B cell (primary cell): ENCODE results near the gene UBAP1L.

Experiments used
- EZH2 ChIP-seq: IDR thresholded peaks from 2 replicates; pipeline ENCODE4 v1.6.1; 2012; ENCODE audit warnings: borderline replicate concordance, low read depth, mild to moderate bottlenecking, moderate library complexity, low read length; ENCODE audit not compliant: insufficient read depth, poor library complexity, severe bottlenecking
- TF ChIP-seq, protein P1 (sequence below): fragments of 200-600 bp; IDR thresholded peaks from one replicate; pipeline ENCODE4 v1.8.0; 2022; ENCODE audit warnings: antibody characterized with exemption, mild to moderate bottlenecking

DNA sequence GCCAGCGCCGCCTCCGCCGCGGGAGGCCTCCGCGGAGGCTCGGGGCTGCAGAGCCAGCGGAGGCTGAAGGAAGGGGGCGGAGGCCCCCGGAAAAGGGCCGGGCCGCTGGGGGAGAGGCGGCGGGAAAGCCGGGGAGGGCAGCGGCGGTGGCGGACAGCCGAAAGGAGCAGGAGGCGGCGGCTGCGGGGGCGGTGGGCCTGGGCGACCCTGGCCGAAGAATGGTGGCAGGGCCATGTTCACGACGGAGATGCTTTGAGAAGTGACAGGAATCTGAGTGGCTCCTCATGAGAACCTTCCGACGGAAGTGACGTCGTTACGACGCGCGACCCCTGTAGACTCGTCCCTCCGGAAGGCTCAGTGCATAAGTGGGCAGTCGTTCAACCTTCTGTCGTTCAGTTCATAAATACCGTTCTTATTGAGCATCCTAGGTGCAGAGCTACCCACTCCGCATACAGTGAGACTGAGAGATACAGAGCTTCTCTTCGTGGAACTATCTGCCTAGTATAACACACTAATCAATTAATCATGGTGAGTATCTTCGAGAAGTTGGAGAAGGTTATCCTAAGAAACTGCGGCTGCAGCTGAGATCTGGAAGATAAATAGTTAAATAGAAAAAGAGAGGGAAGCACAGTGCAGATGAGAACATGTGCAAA, 18.7 kb upstream of the UBAP1L start, which contains the start of gene PDCD7:
- TF ChIP-seq EZH2 = no peak
- TF ChIP-seq, protein P1, sequence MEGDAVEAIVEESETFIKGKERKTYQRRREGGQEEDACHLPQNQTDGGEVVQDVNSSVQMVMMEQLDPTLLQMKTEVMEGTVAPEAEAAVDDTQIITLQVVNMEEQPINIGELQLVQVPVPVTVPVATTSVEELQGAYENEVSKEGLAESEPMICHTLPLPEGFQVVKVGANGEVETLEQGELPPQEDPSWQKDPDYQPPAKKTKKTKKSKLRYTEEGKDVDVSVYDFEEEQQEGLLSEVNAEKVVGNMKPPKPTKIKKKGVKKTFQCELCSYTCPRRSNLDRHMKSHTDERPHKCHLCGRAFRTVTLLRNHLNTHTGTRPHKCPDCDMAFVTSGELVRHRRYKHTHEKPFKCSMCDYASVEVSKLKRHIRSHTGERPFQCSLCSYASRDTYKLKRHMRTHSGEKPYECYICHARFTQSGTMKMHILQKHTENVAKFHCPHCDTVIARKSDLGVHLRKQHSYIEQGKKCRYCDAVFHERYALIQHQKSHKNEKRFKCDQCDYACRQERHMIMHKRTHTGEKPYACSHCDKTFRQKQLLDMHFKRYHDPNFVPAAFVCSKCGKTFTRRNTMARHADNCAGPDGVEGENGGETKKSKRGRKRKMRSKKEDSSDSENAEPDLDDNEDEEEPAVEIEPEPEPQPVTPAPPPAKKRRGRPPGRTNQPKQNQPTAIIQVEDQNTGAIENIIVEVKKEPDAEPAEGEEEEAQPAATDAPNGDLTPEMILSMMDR = no peak
